HG03060 (cell line): ENCODE measurements around the gene LAP3.

ENCODE experiments used
- ATAC-seq: cut with Tn5 transposase; IDR thresholded peaks from one replicate; pipeline ENCODE4 v1.9.1; 2021; ENCODE audit warnings: low read depth, moderate number of reproducible peaks; ENCODE audit not compliant: unreplicated experiment

The LAP3 gene

GRCh38 chr4:17614416-17615299 is 37.7 kb downstream of the LAP3 start, which contains the start of gene MED28:
Gene MED28 (plus strand): TSS chr4:17614641. CDS start chr4:17614655, 14 bp downstream.
- ATAC-seq, result peak; percentile 94

DNA sequence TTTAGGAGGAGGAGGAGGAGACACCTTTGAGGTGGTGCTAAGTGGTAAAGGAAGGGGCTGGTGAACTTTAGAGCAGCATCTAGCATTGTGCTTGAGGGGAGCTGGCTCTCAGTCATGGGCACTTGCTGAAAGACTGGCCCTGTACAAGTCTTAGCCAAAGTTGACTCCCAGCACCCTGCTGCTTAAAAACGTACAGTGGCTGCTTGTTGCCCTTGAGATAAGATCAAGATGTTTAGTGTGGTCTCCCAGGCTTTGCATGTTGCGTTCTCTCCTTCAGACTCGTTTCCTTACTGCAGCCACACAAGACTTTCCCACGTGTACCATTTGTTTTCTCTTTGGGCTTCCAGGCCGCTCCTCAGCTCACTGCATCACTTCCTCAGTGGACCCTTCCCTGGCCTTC is 39.3 kb downstream of the LAP3 start:
- ATAC-seq, result no peak

DNA sequence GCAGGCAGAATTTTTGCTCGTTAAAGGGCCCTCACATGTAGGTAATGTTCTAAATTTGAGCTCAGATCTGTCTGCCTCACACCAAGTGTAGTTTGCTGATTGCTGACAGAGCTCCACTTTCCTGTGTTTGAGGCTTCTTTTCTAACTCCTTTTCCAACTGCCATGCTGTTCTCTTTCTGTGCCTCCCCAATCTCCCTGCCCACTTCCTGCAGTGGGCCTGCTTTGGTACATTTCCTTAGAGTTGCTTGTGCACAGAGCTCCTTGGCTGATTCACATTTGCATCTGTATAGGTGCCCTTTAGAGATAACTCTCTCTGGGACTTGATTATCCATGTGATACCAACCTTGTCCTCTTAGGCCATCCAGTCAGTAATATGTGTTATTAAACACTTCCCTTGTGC is 41.9 kb downstream of the LAP3 start:
- no peak for ATAC-seq

- no peak for ATAC-seq
Measured at GRCh38 chr4:17619416-17620105, 42.6 kb downstream of the LAP3 start.

GRCh38 chr4:17623451-17624001 is 46.5 kb downstream of the LAP3 start:
- no peak for ATAC-seq

- ATAC-seq, result no peak
Measured at GRCh38 chr4:17624821-17625220, 47.8 kb downstream of the LAP3 start.

DNA sequence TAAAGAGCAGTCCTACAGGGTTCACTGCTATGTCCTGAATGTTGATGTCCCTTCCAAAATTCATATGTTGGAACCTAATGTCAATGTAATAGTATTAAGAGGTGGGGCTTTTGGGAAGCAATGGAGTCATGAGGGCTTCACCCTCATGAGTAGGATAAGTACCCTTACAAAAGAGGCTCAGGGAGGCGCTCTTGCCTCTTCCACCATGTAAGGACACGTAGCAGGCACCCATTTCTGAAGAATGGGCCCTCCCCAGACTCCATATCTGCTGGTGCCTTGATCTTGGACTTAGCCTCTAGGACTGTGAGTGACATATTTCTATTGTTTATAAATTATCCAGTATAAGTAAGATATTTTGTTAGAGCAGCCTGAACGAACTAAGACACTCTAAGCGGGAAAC is 53.2 kb downstream of the LAP3 start:
- no peak for ATAC-seq

- ATAC-seq, result no peak
Measured at GRCh38 chr4:17633600-17633999, 56.6 kb downstream of the LAP3 start.

DNA sequence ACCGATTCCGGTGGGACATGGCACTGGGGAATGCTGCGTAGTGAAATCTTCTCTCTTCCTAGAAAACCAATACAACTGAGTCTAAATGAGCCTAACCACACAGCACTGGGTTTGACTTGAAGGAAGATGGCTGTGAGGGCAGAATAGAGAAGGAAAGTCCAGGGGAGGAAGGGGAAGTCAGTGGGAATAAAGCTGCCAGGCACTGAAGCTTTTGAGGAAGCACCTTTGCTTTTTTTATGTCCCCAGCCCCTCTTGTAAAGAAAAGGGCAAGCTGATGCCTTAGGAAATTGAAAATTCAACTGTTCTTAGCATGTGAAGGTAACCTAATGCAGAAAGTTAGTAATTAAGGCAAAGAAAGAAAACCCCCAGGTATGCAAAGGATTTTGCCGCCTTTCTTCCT is 58.1 kb downstream of the LAP3 start:
- ATAC-seq, result no peak

GRCh38 chr4:17636341-17636695 is 59.3 kb downstream of the LAP3 start:
- ATAC-seq, result no peak

DNA sequence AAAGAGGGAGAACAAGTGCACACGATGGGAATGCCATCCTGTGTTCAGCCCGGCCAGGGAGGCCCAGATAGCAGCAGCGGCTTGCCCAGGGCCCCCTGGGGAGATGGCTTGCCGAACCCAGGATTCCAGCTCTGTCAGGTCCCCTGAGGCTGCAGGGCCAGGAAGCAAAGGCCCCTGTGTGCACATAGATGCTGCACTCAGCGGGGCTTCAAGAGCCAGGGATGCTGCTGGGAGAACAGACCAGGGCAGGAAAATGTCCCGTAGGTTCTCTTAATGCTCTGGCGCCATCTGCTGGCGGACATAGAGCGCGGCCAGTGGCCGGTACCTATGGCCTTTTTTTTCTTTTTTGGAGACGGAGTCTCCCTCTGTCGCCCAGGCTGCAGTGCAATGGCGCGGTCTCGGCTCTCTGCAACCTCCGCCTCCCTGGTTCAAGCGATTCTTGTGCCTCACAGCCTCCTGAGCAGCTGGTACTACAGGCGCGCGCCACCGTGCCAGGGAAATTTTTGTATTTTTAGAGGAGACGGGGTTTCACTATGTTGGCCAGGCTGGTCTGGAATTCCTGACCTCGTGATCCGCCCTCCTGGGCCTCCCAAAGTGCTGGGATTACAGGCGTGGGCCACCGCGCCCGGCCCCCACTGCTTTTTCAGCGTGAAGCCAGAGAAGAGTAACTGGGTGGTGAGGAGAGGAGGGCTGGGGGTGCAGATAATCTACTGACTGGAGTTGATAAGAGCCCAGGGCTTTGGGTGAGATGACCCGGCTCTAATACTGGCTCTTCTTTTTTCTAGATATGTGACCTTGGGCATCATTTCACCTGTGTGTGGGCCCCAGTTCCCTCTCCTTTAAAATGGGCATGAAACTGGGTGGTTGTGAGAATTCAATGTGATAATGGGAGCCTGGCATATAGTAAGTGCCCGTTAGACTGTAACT is 60.0 kb downstream of the LAP3 start:
- peak; percentile 69 for ATAC-seq

- no peak for ATAC-seq
Measured at GRCh38 chr4:17639136-17639535, 62.1 kb downstream of the LAP3 start.

GRCh38 chr4:17642398-17642783 is 65.4 kb downstream of the LAP3 start:
- ATAC-seq, result no peak

- no peak for ATAC-seq
Measured at GRCh38 chr4:17646693-17647092, 69.7 kb downstream of the LAP3 start.

DNA sequence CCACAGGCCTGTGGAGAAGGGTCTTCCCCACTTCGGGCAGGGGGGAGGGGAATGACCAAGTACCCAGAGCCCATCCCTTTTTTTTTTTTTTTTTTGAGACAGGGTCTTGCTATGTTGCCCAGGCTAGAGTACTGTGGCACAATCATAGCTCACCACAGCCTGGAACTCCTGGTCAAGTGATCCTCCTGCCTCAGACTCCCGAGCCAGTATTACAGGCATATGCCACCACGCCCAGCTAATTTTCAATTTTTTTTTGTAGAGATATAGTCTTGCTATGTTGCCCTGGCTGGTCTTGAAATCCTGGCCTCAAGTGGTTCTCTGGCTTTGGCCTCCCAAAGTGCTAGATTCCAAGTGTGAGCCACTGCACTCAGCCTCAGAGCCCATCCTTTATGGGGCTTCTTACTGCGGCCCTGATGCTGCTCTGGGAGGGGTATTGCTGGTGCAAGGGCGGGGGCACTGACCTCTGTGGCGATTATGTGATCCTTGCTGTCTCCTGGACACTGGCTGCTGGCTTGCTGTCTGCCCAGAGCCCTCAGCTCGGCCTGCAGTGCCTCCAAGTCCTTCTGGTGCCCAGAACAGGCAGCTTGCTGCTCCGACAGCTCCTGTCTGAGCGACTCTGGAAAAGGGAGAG is 70.3 kb downstream of the LAP3 start:
- no peak for ATAC-seq

GRCh38 chr4:17647927-17648326 is 70.9 kb downstream of the LAP3 start:
- no peak for ATAC-seq

GRCh38 chr4:17650406-17650805 is 73.4 kb downstream of the LAP3 start:
- ATAC-seq, result no peak

- ATAC-seq, result peak; percentile 50
Measured at GRCh38 chr4:17654701-17655100, 77.7 kb downstream of the LAP3 start.

- no peak for ATAC-seq
Measured at GRCh38 chr4:17657090-17657489, 80.1 kb downstream of the LAP3 start.
